ENCODE measurements around the gene USP12. TPM values are rescaled to one million over a fixed set of nuclear protein-coding genes. Genes with fewer than 3 reads are reported as not detected.

The USP12 gene
- total and polyA plus RNA-seq, 2 donors from 2014 or later: 15.0 to 27.5 TPM

DNA sequence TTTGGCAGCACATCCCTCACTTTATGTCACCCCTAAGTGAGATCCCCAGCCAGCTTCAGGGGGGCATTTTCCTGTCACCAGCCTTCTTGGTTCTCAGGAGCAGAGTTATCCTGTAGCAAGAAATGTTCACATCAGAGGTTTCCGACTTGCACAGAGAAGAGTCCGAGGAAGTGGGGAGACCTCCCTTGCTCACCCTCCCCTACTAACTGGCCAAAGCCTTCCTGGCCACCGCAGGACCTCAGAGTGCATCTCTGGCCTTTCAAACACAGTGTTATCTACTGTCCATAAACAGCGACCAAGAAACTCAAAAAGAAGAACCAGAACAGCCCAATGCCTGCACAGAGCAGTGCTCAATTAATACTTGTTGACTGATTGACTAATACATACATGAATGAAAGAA lies 134.4 kb downstream of the USP12 start:
- Histone ChIP-seq H3K36me3 (ENCODE audit: control insufficient read depth in 2 of 3, insufficient read depth in 3 of 3, low read length in 3 of 3) (no peaks in the 10 kb centered on the region), H3K4me1 (ENCODE audit: control insufficient read depth in 2 of 3, insufficient read depth in 2 of 3, low read depth in 1 of 3, low read length in 3 of 3) (peaks cover 0 to 6% (median 0%) of the 10 kb centered on the region in 3 donors), H3K9ac (ENCODE audit: low read length in 3 of 3) (no peak overlapping the region), H3K27ac (ENCODE audit: low read depth in 2 of 2, low read length in 2 of 2) (no peak overlapping the region), H3K9me3 (ENCODE audit: control insufficient read depth in 2 of 3, insufficient read depth in 1 of 3, low read length in 3 of 3) (no peaks in the 10 kb centered on the region), H3K27me3 (ENCODE audit: control insufficient read depth, insufficient read depth, low read length) (no peaks in the 10 kb centered on the region), H3K4me3 (ENCODE audit: low read length in 3 of 3) (no peak overlapping the region)
- intact Hi-C loops (cut with DNase I): no loop called here
- DNase-seq (no peak), FAIRE-seq (no peak)
- TF ChIP-seq, protein P1, sequence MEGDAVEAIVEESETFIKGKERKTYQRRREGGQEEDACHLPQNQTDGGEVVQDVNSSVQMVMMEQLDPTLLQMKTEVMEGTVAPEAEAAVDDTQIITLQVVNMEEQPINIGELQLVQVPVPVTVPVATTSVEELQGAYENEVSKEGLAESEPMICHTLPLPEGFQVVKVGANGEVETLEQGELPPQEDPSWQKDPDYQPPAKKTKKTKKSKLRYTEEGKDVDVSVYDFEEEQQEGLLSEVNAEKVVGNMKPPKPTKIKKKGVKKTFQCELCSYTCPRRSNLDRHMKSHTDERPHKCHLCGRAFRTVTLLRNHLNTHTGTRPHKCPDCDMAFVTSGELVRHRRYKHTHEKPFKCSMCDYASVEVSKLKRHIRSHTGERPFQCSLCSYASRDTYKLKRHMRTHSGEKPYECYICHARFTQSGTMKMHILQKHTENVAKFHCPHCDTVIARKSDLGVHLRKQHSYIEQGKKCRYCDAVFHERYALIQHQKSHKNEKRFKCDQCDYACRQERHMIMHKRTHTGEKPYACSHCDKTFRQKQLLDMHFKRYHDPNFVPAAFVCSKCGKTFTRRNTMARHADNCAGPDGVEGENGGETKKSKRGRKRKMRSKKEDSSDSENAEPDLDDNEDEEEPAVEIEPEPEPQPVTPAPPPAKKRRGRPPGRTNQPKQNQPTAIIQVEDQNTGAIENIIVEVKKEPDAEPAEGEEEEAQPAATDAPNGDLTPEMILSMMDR (IDR thresholded peaks at IDR 0.05; ENCODE audit: borderline replicate concordance, extremely low read depth, insufficient read depth): no peak

DNA sequence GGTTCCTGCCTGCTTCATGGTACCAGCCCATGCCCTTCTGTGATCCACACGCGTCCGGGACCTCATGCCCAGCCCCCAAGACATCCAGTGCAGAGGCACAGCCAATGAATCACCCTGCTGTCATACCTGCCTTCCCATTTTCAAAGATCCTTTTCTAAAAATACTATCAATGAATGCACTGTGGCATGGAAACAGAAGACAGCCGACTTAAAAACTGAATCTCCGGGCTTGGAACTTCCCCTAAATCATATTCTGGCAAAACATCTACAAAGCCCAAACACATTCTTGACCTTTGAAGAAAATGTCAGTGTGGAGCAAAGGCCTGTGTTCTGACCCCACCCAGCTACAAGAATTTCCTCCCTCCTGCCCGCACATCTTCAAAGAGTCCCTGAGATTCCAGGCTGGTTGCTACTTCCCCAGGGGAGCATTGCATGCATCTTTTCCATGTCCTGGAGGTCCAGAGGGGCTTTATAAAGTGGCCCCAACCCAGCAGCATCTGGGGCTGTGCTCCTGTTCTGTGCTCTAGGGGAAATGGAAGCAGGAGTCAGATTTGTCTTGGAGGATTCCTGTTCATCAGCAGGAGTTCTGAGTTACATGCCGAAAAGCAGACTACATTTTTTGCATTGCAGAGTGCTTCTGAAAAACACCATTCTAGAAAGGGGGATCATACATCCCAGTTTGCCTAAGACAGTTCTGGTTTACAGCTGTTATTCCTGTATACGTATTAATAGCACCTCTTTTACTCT lies 135.2 kb downstream of the USP12 start:
- no peak for FAIRE-seq
- Histone ChIP-seq H3K4me3 (ENCODE audit: low read length in 3 of 3) (no peak overlapping the region), H3K27ac (ENCODE audit: low read depth in 2 of 2, low read length in 2 of 2) (no peak overlapping the region), H3K27me3 (ENCODE audit: control insufficient read depth, insufficient read depth, low read length) (no peaks in the 10 kb centered on the region), H3K36me3 (ENCODE audit: control insufficient read depth in 2 of 3, insufficient read depth in 3 of 3, low read length in 3 of 3) (no peaks in the 10 kb centered on the region), H3K4me1 (ENCODE audit: control insufficient read depth in 2 of 3, insufficient read depth in 2 of 3, low read depth in 1 of 3, low read length in 3 of 3) (peaks cover 0 to 6% (median 0%) of the 10 kb centered on the region in 3 donors), H3K9ac (ENCODE audit: low read length in 3 of 3) (no peak overlapping the region), H3K9me3 (ENCODE audit: control insufficient read depth in 2 of 3, insufficient read depth in 1 of 3, low read length in 3 of 3) (no peaks in the 10 kb centered on the region)
- TF ChIP-seq, protein P1 (IDR thresholded peaks at IDR 0.05; ENCODE audit: borderline replicate concordance, extremely low read depth, insufficient read depth): no peak
- intact Hi-C loops (cut with DNase I): no loop called here
- DNase-seq: no peak

DNA sequence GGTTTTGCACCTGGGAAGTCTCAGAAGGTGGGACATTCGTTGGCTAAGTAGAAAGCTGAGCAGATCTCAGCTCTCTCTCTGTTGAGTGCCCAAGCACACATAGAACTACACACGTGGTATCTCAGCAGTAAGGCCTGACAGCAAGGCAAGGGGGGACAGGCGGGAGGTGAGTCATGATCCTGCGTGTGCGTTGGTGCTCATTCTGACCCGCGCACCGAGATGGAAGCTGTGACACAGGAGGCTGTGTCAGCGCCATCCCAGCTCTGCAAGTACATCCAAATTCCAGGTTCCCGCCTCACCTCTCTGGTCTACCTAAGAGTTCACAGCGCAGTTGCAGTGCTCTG lies 135.7 kb downstream of the USP12 start:
- Histone ChIP-seq H3K36me3 (ENCODE audit: control insufficient read depth in 2 of 3, insufficient read depth in 3 of 3, low read length in 3 of 3) (no peaks in the 10 kb centered on the region), H3K27me3 (ENCODE audit: control insufficient read depth, insufficient read depth, low read length) (no peaks in the 10 kb centered on the region), H3K27ac (ENCODE audit: low read depth in 2 of 2, low read length in 2 of 2) (no peak overlapping the region), H3K9ac (ENCODE audit: low read length in 3 of 3) (no peak overlapping the region), H3K4me3 (ENCODE audit: low read length in 3 of 3) (no peak overlapping the region), H3K4me1 (ENCODE audit: control insufficient read depth in 2 of 3, insufficient read depth in 2 of 3, low read depth in 1 of 3, low read length in 3 of 3) (peaks cover 0 to 6% (median 0%) of the 10 kb centered on the region in 3 donors), H3K9me3 (ENCODE audit: control insufficient read depth in 2 of 3, insufficient read depth in 1 of 3, low read length in 3 of 3) (no peaks in the 10 kb centered on the region)
- FAIRE-seq (no peak), DNase-seq (no peak)
- intact Hi-C loops (cut with DNase I): no loop called here
- TF ChIP-seq, protein P1 (IDR thresholded peaks at IDR 0.05; ENCODE audit: borderline replicate concordance, extremely low read depth, insufficient read depth): no peak
